ACC112 (cell line): ENCODE data around the gene SLC39A9.

Experiments
- H2AFZ ChIP-seq: fragments of 200-600 bp; sonication (generic); one replicate; pipeline ENCODE4 v1.6.0; 2017; ENCODE audit warnings: antibody characterized with exemption, low read length; ENCODE audit not compliant: unreplicated experiment
- H3K27ac ChIP-seq: fragments of 200-600 bp; sonication (generic); 2 replicates; pipeline ENCODE4 v1.5.1; 2014; ENCODE audit warnings: low read depth, mild to moderate bottlenecking, antibody characterized with exemption, low read length, moderate library complexity
- H3K27me3 ChIP-seq: fragments of 200-600 bp; sonication (generic); 2 replicates; pipeline ENCODE4 v1.6.1; 2014; ENCODE audit warnings: mild to moderate bottlenecking, antibody characterized with exemption, low read length, moderate library complexity, mixed read lengths; ENCODE audit not compliant: insufficient read depth
- H3K36me3 ChIP-seq: fragments of 200-600 bp; sonication (generic); 2 replicates; pipeline ENCODE4 v1.6.1; 2016; ENCODE audit warnings: mild to moderate bottlenecking, antibody characterized with exemption, low read length, moderate library complexity, mixed read lengths; ENCODE audit not compliant: insufficient read depth
- H3K4me1 ChIP-seq: fragments of 200-600 bp; sonication (generic); one replicate; pipeline ENCODE4 v1.6.1; 2016; ENCODE audit warnings: low read length, mixed read lengths; ENCODE audit not compliant: insufficient read depth, unreplicated experiment, control insufficient read depth
- H3K4me3 ChIP-seq: fragments of 200-600 bp; sonication (generic); 2 replicates; pipeline ENCODE4 v1.5.1; 2014; ENCODE audit warnings: mild to moderate bottlenecking, low read depth, low read length
- H3K79me2 ChIP-seq: fragments of 200-600 bp; sonication (generic); one replicate; pipeline ENCODE4 v1.6.0; 2016; ENCODE audit warnings: low read length; ENCODE audit not compliant: control insufficient read depth, unreplicated experiment, insufficient read depth

SLC39A9 gene

DNA sequence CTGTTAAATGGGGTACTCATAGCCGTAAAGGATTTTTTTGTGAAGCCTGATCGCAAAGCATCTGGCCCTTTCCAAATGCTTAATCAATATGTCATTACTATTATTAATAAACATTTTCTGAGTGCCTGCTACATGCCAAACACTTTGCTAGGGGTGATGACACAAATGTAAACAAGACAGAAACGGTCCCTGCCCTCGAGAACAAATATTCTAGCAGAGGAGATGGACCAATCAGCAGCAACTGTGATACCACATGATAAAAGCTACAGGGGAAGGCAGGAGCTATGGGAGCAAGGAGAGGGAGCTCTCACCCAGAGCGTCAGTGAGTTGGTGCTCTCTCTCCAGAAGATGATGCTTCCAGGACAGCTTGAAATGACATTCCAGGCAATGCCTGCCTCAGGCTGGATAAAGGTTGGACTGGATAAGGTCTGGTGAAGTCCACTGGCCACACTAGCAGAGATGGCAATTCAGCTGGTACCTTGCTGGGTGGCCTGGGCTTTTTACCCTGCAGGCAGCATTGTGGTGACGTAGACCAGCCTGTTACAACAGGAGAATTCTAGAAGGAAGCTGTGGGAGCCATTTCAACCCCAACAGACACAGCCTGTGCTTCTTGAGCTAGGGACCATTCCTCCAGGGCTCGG lies 41.5 kb upstream of the SLC39A9 start:
- H3K36me3 ChIP-seq = no peaks in the 10 kb centered on the region
- H3K79me2 ChIP-seq = no peaks in the 10 kb centered on the region
- H3K4me3 ChIP-seq = no peak overlapping the region
- H3K27me3 ChIP-seq = no peaks in the 10 kb centered on the region
- no peak overlapping the region for H3K27ac ChIP-seq
- no peak overlapping the region for H2AFZ ChIP-seq
- H3K4me1 ChIP-seq = peaks cover 9% of the 10 kb centered on the region

DNA sequence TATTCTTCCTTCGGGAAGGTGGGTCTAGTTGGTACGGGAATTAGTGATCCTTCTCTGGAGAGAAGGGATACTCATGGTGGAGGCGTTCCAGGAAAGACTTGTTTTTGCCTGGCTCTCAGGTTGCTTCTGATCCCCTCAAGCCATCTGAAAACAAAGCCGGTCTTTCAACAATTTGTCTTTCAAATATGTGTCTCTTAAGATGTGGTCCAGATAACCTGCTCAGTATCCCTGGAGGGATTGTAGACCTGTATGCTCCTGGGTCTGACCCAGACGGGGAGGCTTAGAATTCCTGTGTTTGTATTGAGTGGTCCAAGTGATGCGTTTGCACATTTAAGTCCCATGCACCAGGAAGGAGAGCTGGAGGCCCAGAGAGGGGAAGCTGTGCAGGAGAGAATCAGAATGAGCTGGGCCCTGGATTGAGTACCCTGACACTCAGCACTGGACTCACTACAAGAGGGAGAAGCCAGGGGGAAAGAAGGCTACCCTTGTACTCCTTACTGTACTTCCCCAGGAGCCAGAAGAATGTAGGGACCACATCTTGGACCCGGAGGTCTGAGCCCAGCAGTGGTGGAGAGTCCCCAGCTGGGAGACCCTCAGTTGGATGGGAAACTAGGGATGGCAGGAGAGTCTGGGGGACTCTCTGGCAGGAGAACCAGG lies 40.8 kb upstream of the SLC39A9 start:
- Histone ChIP-seq H3K27ac (no peak overlapping the region), H3K4me1 (peaks cover 9% of the 10 kb centered on the region), H2AFZ (no peak overlapping the region), H3K79me2 (no peaks in the 10 kb centered on the region), H3K36me3 (no peaks in the 10 kb centered on the region), H3K27me3 (no peaks in the 10 kb centered on the region), H3K4me3 (no peak overlapping the region)

GRCh38 chr14:69358233-69358963 lies 40.1 kb upstream of the SLC39A9 start:
- Histone ChIP-seq H3K79me2 (no peaks in the 10 kb centered on the region), H2AFZ (no peak overlapping the region)

GRCh38 chr14:69358966-69359365 lies 39.5 kb upstream of the SLC39A9 start:
- Histone ChIP-seq H3K4me3 (no peak overlapping the region), H3K27me3 (no peaks in the 10 kb centered on the region), H2AFZ (no peak overlapping the region), H3K36me3 (no peaks in the 10 kb centered on the region), H3K4me1 (peaks cover 9% of the 10 kb centered on the region), H3K27ac (no peak overlapping the region), H3K79me2 (no peaks in the 10 kb centered on the region)

More at GRCh38 chr14:69358233-69358963, 40.1 kb upstream of the SLC39A9 start:
- Histone ChIP-seq H3K27ac (no peak overlapping the region), H3K27me3 (no peaks in the 10 kb centered on the region), H3K4me1 (peaks cover 9% of the 10 kb centered on the region), H3K36me3 (no peaks in the 10 kb centered on the region), H3K4me3 (no peak overlapping the region)

DNA sequence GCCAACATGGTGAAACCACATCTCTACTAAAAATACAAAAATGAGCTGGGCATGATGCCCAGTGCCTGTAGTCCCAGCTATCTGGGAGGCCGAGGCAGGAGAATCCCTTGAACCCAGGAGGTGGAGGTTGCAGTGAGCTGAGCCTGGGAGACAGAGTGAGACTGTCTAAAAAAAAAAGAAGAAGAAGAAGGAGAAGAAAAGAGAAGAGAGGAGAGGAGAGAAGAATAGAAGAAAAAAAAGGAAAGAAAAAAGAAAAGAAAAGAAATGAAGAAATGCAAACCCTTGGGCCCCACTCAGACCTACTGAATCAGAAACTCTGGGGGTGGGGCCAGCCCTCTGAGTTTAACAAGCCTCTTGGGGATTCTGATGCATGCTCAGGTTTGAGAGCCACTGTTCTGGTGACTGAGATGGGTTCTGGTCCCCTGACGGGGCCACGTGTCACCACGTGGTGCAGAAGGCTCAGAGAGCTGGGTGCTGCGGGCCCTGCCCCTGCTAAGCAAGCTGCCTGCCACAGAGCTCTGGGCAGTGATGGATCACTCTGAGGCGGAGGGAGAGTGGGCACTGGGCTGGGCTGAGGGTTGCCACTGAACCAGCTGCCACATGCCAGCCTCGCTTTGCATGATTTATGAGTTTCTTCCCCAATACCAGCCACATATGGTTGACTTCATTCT lies 37.9 kb upstream of the SLC39A9 start:
- no peaks in the 10 kb centered on the region for H3K27me3 ChIP-seq
- no peak overlapping the region for H2AFZ ChIP-seq
- no peaks in the 10 kb centered on the region for H3K36me3 ChIP-seq
- H3K4me1 ChIP-seq = peaks cover 7% of the 10 kb centered on the region
- no peaks in the 10 kb centered on the region for H3K79me2 ChIP-seq
- no peak overlapping the region for H3K4me3 ChIP-seq
- H3K27ac ChIP-seq = no peak overlapping the region

GRCh38 chr14:69363055-69363454 lies 35.4 kb upstream of the SLC39A9 start:
- no peaks in the 10 kb centered on the region for H3K4me1 ChIP-seq
- H3K79me2 ChIP-seq = no peaks in the 10 kb centered on the region
- H3K27ac ChIP-seq = no peak overlapping the region
- H3K36me3 ChIP-seq = no peaks in the 10 kb centered on the region
- no peak overlapping the region for H3K4me3 ChIP-seq
- H2AFZ ChIP-seq = no peak overlapping the region
- H3K27me3 ChIP-seq = no peaks in the 10 kb centered on the region

DNA sequence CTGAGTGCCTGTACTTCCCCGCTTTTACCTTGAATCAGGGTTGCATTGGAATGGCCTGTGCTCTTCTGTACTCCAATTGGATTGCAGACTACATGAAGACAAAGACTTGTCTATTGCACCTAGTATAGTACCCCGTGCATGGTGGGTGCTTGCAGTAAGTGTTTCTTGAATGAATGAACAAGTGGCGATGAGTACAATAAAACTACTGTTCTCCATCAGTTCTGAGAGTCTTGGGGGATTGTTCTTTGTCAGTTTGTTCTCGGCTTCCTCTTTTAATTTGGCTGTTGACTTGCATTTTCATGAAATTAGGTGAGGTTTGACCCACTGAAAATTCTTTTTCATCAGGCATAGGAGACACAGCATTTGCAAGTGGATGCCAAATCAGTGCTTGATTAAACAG lies 34.5 kb upstream of the SLC39A9 start:
- Histone ChIP-seq H3K4me3 (no peak overlapping the region), H3K27me3 (no peaks in the 10 kb centered on the region), H2AFZ (no peak overlapping the region), H3K27ac (no peak overlapping the region), H3K4me1 (no peaks in the 10 kb centered on the region), H3K79me2 (no peaks in the 10 kb centered on the region), H3K36me3 (no peaks in the 10 kb centered on the region)

GRCh38 chr14:69364378-69364777 lies 34.1 kb upstream of the SLC39A9 start:
- Histone ChIP-seq H3K4me3 (no peak overlapping the region), H3K27ac (no peak overlapping the region), H3K79me2 (no peaks in the 10 kb centered on the region), H3K36me3 (no peaks in the 10 kb centered on the region), H2AFZ (no peak overlapping the region), H3K27me3 (no peaks in the 10 kb centered on the region), H3K4me1 (no peaks in the 10 kb centered on the region)

DNA sequence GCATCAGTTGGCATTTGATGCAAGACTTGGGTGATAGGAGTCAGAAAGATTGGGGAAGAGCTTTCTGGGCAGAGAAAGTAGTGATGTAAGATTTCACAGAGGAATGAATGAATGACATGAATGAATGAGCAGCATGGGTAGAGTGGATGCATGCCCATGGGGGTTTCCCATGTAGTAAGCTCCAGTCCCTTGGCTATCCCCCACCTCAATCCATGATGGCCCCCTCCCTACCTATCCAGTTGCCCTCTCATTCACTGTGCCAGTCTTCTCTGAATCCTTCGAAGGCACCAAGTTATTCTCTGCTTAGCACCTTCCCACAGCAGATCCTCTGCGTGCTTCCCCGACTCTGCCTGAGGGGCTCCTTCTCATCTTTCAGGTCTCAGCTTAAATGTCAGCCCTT lies 32.4 kb upstream of the SLC39A9 start:
- Histone ChIP-seq H3K4me1 (no peaks in the 10 kb centered on the region), H3K79me2 (no peaks in the 10 kb centered on the region), H3K27ac (no peak overlapping the region), H3K4me3 (no peak overlapping the region), H2AFZ (no peak overlapping the region), H3K27me3 (no peaks in the 10 kb centered on the region), H3K36me3 (no peaks in the 10 kb centered on the region)

DNA sequence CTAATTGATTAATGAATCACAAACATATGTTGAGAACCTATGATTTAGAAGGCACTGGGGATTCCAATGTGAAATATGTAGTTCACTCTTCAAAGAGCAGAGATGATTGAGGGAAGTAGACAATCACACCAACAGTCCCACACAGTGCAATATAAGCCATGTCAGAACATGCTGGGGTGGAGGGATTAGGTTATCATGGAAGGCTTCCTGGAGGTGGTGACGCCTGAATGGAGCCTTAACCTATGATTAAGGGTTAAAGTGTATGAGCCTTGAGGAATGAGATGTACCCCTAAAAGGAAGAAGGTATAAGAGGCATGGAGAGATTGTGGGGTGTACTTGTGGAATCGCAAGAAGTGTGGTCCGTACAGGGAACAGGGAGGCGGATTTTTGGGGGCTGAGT lies 31.7 kb upstream of the SLC39A9 start:
- H3K4me1 ChIP-seq = no peaks in the 10 kb centered on the region
- H3K27ac ChIP-seq = no peak overlapping the region
- H3K79me2 ChIP-seq = no peaks in the 10 kb centered on the region
- no peak overlapping the region for H3K4me3 ChIP-seq
- H3K27me3 ChIP-seq = no peaks in the 10 kb centered on the region
- H3K36me3 ChIP-seq = no peaks in the 10 kb centered on the region
- no peak overlapping the region for H2AFZ ChIP-seq
